Omental fat pad (tissue), 4 donors: Measurements from ENCODE around the gene PCDHA8. TPM values are rescaled to one million over a fixed set of nuclear protein-coding genes. Genes with fewer than 3 reads are reported as not detected.

Source experiments
- ATAC-seq: fragments of 150-250 bp; one replicate; pipeline ENCODE4 v1.9.1; 2016; ENCODE audit warnings: mild to moderate bottlenecking, moderate library complexity; ENCODE audit not compliant: low FRiP score
- DNase-seq: peaks from one replicate; pipeline ENCODE4 v3.0.0-alpha.2; 2019; ENCODE audit warnings: low spot score
- CTCF ChIP-seq, 3 donors: fragments of 450-650 bp; IDR thresholded peaks; one replicate each; pipeline ENCODE4 v1.5.1; 2016 to 2017; ENCODE audit warnings: antibody characterized with exemption in 3 of 3, mild to moderate bottlenecking in 3 of 3, moderate library complexity in 2 of 3
- total RNA-seq, 4 donors: library from RNA; depleted of rRNA; stranded (reverse); fragments of >200 nt; gene quantifications; one replicate each; pipeline ENCODE4 v1.1.0, GENCODE V29; 2016

Gene PCDHA8
- total RNA-seq, 4 donors from 2014 or later, result 0.13 to 0.79 (median 0.35) TPM

- no peak for TF ChIP-seq CTCF (IDR thresholded peaks at IDR 0.05)
- ATAC-seq (no peak), DNase-seq (no peak)
These were observed 43.1 kb downstream of the PCDHA8 start for GRCh38 chr5:140883927-140884697.

Other genes with a start within 250 kb of the PCDHA8 start
- gene CD14, start 208.0 kb upstream of the PCDHA8 start, total RNA-seq, result 100 to 1,000 TPM; 129 to 173 (median 158) TPM
- 10 to 100 TPM; 18.7 to 96.9 (median 29.8) TPM for gene TMCO6, start 201.7 kb upstream of the PCDHA8 start, total RNA-seq
- gene NDUFA2, start 193.6 kb upstream of the PCDHA8 start, total RNA-seq, result 10 to 100 TPM; 39.3 to 79.3 (median 62.2) TPM
- 100 to 1,000 TPM in 2 of 4 donors, 10 to 100 TPM in 2; 76.0 to 129 (median 105) TPM for gene IK, start 193.4 kb upstream of the PCDHA8 start, total RNA-seq
- 10 to 100 TPM; 21.2 to 29.9 (median 25.2) TPM for gene WDR55, start 176.3 kb upstream of the PCDHA8 start, total RNA-seq
- 1 to 10 TPM in 2 of 4 donors, under 1 TPM in 2; 0.84 to 2.5 (median 1.3) TPM for gene DND1, start 167.6 kb upstream of the PCDHA8 start, total RNA-seq
- gene HARS1, start 149.8 kb upstream of the PCDHA8 start, total RNA-seq, result 10 to 100 TPM; 49.6 to 76.6 (median 58.8) TPM
- 10 to 100 TPM; 11.9 to 30.9 (median 20.6) TPM for gene HARS2, start 149.7 kb upstream of the PCDHA8 start, total RNA-seq
- gene ZMAT2, start 140.7 kb upstream of the PCDHA8 start, total RNA-seq, result 10 to 100 TPM; 38.3 to 49.6 (median 47.0) TPM
- gene PCDHA1, start 55.0 kb upstream of the PCDHA8 start, total RNA-seq, result not detected
- gene PCDHA2, start 46.3 kb upstream of the PCDHA8 start, total RNA-seq, result under 1 TPM in 3 of 4 donors, not detected in 1; 0.12 to 0.93 (median 0.47) TPM
- 1 to 10 TPM in 1 of 4 donors, under 1 TPM in 3; 0.25 to 3.1 (median 0.56) TPM for gene PCDHA3, start 40.1 kb upstream of the PCDHA8 start, total RNA-seq
- 1 to 10 TPM in 3 of 4 donors, under 1 TPM in 1; 0.60 to 1.5 (median 1.1) TPM for gene PCDHA4, start 34.1 kb upstream of the PCDHA8 start, total RNA-seq
- under 1 TPM in 3 of 4 donors, not detected in 1; 0.31 to 0.47 (median 0.46) TPM for gene PCDHA5, start 19.6 kb upstream of the PCDHA8 start, total RNA-seq
- 1 to 10 TPM in 2 of 4 donors, under 1 TPM in 2; 0.12 to 1.5 (median 0.99) TPM for gene PCDHA6, start 13.2 kb upstream of the PCDHA8 start, total RNA-seq
- gene PCDHA7, start 6.9 kb upstream of the PCDHA8 start, total RNA-seq, result 1 to 10 TPM in 2 of 4 donors, under 1 TPM in 2; 0.12 to 1.4 (median 0.86) TPM
- gene PCDHA9, start 7.2 kb downstream of the PCDHA8 start, total RNA-seq, result under 1 TPM in 3 of 4 donors, not detected in 1; 0.44 to 0.79 (median 0.56) TPM
- gene PCDHA10, start 14.7 kb downstream of the PCDHA8 start, total RNA-seq, result 1 to 10 TPM in 2 of 4 donors, under 1 TPM in 2; 0.48 to 2.5 (median 1.5) TPM
- 1 to 10 TPM in 1 of 4 donors, under 1 TPM in 3; 0.16 to 1.2 (median 0.49) TPM for gene PCDHA11, start 27.8 kb downstream of the PCDHA8 start, total RNA-seq
- gene PCDHA12, start 34.1 kb downstream of the PCDHA8 start, total RNA-seq, result 1 to 10 TPM in 2 of 4 donors, under 1 TPM in 2; 0.69 to 4.9 (median 1.1) TPM
- gene PCDHA13, start 40.9 kb downstream of the PCDHA8 start, total RNA-seq, result 1 to 10 TPM in 3 of 4 donors, under 1 TPM in 1; 0.96 to 1.4 (median 1.2) TPM
- 1 to 10 TPM in 2 of 4 donors, under 1 TPM in 2; 0.47 to 2.1 (median 0.87) TPM for gene PCDHAC1, start 85.1 kb downstream of the PCDHA8 start, total RNA-seq
- 10 to 100 TPM in 1 of 4 donors, 1 to 10 TPM in 3; 3.1 to 10.0 (median 3.8) TPM for gene PCDHAC2, start 125.3 kb downstream of the PCDHA8 start, total RNA-seq
- under 1 TPM in 2 of 4 donors, not detected in 2; under 0.01 to 0.09 TPM for gene PCDHB1, start 210.2 kb downstream of the PCDHA8 start, total RNA-seq